Left ventricle myocardium inferior (tissue), 1 donor: Measurements from ENCODE around the gene SLCO4A1. TPM values are rescaled to one million over a fixed set of nuclear protein-coding genes. Genes with fewer than 3 reads are reported as not detected.

Experiments used
- DNase-seq: peaks from one replicate; pipeline ENCODE4 v3.0.0-alpha.2; 2020
- H3K27ac ChIP-seq: fragments of 200-600 bp; replicated peaks from 2 replicates; pipeline ENCODE4 v1.8.0; 2021
- H3K27me3 ChIP-seq: fragments of 200-600 bp; 2 replicates; pipeline ENCODE4 v1.8.0; 2021; ENCODE audit warnings: low read depth
- H3K36me3 ChIP-seq: fragments of 200-600 bp; 2 replicates; pipeline ENCODE4 v1.8.0; 2021
- H3K4me1 ChIP-seq: fragments of 200-600 bp; 2 replicates; pipeline ENCODE4 v1.8.0; 2021
- H3K4me3 ChIP-seq: fragments of 200-600 bp; 2 replicates; pipeline ENCODE4 v1.8.0; 2021; ENCODE audit warnings: mild to moderate bottlenecking, moderate library complexity
- H3K9me3 ChIP-seq: fragments of 200-600 bp; replicated peaks from 2 replicates; pipeline ENCODE4 v1.8.0; 2021
- intact Hi-C: fragments of 100-400 bp; cut with micrococcal nuclease; formaldehyde crosslinking; loops from one replicate; pipeline ENCODE4 v1.11.0; 2022
- total RNA-seq: library from RNA; stranded (reverse); fragmentation: NEBNext Ultra II Directional; extraction: Animal tissue kit (Norgen Biotek cat#: 25700); gene quantifications from one replicate; pipeline ENCODE4 v1.2.1, GENCODE V29; 2021
- TF ChIP-seq, protein P1 (sequence below): fragments of 200-600 bp; IDR thresholded peaks from 2 replicates; pipeline ENCODE4 v1.8.0; 2021; ENCODE audit warnings: antibody characterized with exemption, mild to moderate bottlenecking, borderline replicate concordance
- donor health status: DM: no; HTN: yes; CAD: no; lungs with severe emphysema.

The SLCO4A1 gene
- total RNA-seq, 1 donor from 2014 or later, result 12.7 TPM

- Histone ChIP-seq H3K4me1 (peaks cover 15% of the 10 kb centered on the region), H3K36me3 (no peaks in the 10 kb centered on the region), H3K9me3 (no peaks in the 10 kb centered on the region), H3K27ac (no peak overlapping the region), H3K27me3 (peaks cover 68% of the 10 kb centered on the region), H3K4me3 (no peak overlapping the region)
- intact Hi-C loops, result no loop called here
- DNase-seq, result no peak
- TF ChIP-seq, protein P1, sequence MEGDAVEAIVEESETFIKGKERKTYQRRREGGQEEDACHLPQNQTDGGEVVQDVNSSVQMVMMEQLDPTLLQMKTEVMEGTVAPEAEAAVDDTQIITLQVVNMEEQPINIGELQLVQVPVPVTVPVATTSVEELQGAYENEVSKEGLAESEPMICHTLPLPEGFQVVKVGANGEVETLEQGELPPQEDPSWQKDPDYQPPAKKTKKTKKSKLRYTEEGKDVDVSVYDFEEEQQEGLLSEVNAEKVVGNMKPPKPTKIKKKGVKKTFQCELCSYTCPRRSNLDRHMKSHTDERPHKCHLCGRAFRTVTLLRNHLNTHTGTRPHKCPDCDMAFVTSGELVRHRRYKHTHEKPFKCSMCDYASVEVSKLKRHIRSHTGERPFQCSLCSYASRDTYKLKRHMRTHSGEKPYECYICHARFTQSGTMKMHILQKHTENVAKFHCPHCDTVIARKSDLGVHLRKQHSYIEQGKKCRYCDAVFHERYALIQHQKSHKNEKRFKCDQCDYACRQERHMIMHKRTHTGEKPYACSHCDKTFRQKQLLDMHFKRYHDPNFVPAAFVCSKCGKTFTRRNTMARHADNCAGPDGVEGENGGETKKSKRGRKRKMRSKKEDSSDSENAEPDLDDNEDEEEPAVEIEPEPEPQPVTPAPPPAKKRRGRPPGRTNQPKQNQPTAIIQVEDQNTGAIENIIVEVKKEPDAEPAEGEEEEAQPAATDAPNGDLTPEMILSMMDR, result no peak
These were observed 71.7 kb downstream of the SLCO4A1 start for GRCh38 chr20:62714006-62714405.

DNA sequence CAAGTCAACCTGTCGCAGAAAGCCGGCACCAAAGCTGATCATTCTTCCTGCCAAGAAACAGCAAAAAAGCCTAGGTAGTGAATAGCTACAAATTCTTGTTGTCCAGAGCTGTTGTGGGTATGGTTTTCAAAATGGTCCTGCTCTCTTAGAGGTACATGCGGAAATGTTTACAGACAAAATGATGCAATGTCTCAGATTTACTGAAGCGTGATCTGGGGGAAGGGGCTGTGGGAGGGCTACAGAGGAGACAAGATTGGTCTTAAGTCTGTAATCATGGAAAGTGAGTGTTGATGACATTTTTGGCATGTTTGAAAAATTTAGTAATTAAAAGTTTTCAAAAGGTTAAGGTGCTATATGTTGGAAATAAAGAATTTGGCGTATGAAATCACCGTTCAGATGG is 72.5 kb downstream of the SLCO4A1 start:
- Histone ChIP-seq H3K27me3 (peaks cover 68% of the 10 kb centered on the region), H3K4me3 (no peak overlapping the region), H3K36me3 (no peaks in the 10 kb centered on the region), H3K27ac (no peak overlapping the region), H3K9me3 (peaks cover 5% of the 10 kb centered on the region), H3K4me1 (peaks cover 14% of the 10 kb centered on the region)
- intact Hi-C loops, result no loop called here
- no peak for DNase-seq
- TF ChIP-seq, protein P1, result no peak

DNA sequence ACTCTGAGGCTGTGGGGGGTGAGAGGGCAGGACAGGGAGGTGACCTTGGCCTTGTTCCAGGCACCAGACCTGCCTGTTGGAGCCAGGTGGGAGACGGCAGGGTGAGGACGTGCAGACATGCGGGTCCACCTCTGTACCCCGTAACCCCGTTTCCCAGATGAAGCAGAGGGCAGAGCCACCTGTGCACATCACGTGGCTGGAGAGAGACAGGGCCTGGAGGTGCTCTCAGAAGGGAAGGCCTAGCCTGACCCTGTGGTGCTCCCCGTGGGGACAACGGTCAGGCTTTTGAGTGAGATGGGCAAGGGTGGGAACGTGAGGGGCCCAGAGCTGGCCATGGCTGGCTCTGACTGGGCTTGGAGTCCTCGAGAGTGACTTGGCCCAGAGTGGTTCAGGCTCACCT is 72.9 kb downstream of the SLCO4A1 start:
- H3K9me3 ChIP-seq, result peaks cover 9% of the 10 kb centered on the region
- TF ChIP-seq, protein P1, result no peak
- intact Hi-C loops, result no loop called here
- no peak overlapping the region for H3K4me3 ChIP-seq
- H3K36me3 ChIP-seq, result no peaks in the 10 kb centered on the region
- peaks cover 68% of the 10 kb centered on the region for H3K27me3 ChIP-seq
- H3K4me1 ChIP-seq, result peaks cover 14% of the 10 kb centered on the region
- DNase-seq, result no peak
- no peak overlapping the region for H3K27ac ChIP-seq

DNA sequence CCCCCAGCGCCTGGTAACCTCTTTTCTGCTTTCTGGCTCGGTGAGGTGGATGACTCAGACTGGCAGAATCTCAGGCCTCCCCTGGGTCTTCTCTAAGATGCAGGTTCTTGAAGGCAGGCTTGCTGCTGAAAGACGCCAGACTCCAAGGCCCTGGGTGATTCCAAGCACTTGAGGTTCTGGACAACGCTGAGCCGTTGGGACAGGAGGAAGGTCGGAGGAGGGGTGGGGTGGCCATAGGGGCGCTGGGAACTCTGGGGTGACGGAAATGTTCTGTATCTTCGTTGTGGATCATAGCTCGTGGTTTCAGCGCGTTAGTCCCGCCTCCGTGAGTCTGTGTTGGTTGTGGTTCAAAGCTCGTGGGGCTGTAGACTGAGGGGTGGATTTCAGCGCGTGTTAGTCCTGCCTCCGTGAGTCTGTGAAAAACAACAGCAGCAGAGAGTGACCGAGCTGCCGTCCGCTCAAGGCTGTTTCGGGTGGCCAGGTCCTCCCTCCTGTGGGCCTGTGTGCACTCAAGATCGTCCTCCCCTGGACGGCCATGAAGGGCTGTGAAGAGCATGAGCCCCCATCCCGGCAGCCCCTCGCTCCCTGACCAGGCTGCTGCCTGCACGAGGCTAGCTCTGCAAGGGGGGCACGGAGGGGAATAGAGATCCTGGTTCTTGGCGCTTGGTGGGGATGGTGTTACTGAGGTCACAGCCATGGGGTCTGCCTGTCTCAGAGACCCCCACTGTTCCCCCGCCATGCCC is 74.1 kb downstream of the SLCO4A1 start:
- Histone ChIP-seq H3K36me3 (no peaks in the 10 kb centered on the region), H3K27ac (no peak overlapping the region), H3K4me3 (no peak overlapping the region), H3K27me3 (peaks cover 61% of the 10 kb centered on the region), H3K4me1 (peaks cover 14% of the 10 kb centered on the region), H3K9me3 (peaks cover 21% of the 10 kb centered on the region)
- TF ChIP-seq, protein P1, result no peak
- DNase-seq, result no peak
- intact Hi-C loops, result no loop called here

- no peak overlapping the region for H3K4me3 ChIP-seq
- peaks cover 25% of the 10 kb centered on the region for H3K9me3 ChIP-seq
- H3K27ac ChIP-seq, result no peak overlapping the region
- peaks cover 61% of the 10 kb centered on the region for H3K27me3 ChIP-seq
- intact Hi-C loops, result no loop called here
- TF ChIP-seq, protein P1, result no peak
- DNase-seq, result no peak
- no peaks in the 10 kb centered on the region for H3K36me3 ChIP-seq
- peaks cover 14% of the 10 kb centered on the region for H3K4me1 ChIP-seq
These were observed 74.6 kb downstream of the SLCO4A1 start for GRCh38 chr20:62716941-62717310.
